HepG2 (cell line): ENCODE data around the gene KL. TPM values are rescaled to one million over a fixed set of nuclear protein-coding genes. Genes with fewer than 3 reads are reported as not detected.

Experiments
- ATAC-seq: fragments of 200-7000 bp; cut with Tn5 transposase; 3 replicates; pipeline ENCODE4 v1.9.1; 2020; ENCODE audit warnings: mild to moderate bottlenecking, moderate library complexity
- BruUV-seq: library from RNA; stranded (reverse); fragments of 400-500 nt; replicated peaks from 2 replicates; lab custom pipeline; 2021; lab: Mats Ljungman, UMichigan
- CTCF ChIA-PET: fragments of 300-600 bp; formaldehyde crosslinking; extraction: SDS; loops from one replicate; lab custom pipeline; 2021; ENCODE audit warnings: low total read pairs, inconsistent platforms, low intra/inter-chr PET ratio; lab: Yijun Ruan, JAX
- POLR2A ChIA-PET: fragments of 350-600 bp; sonication (Branson Sonifier 250); formaldehyde crosslinking; loops from one replicate; lab custom pipeline; 2020; ENCODE audit warnings: antibody characterized with exemption, inconsistent platforms; lab: Yijun Ruan, JAX
- DNase-seq: peaks from one replicate; pipeline ENCODE4 v3.0.0-alpha.2; 2015; ENCODE audit warnings: low spot score
- FAIRE-seq: peaks from 3 replicates; lab custom pipeline; 2011; peaks lifted over from hg19 to GRCh38; lab: Jason Lieb, UNC
- H2AFZ ChIP-seq: one replicate; pipeline ENCODE4 v1.6.1; 2011; ENCODE audit warnings: low read length, inconsistent platforms
- H3K27ac ChIP-seq: fragments of 300-600 bp; 3 replicates; pipeline ENCODE4 v1.8.0; 2011; ENCODE audit warnings: mixed run types, mild to moderate bottlenecking, mixed read lengths, low read length, inconsistent platforms; ENCODE audit not compliant: insufficient read depth; ENCODE audit errors: extremely low read length
- H3K27me3 ChIP-seq, 2 experiments: fragments of 200-600 bp in 1 of 2; 2 replicates in 1 of 2; 3 replicates in 1 of 2; pipeline versions ENCODE4 v1.6.0 to v1.8.0; 2011; ENCODE audit warnings: low read length in 2 of 2, mild to moderate bottlenecking in 2 of 2, moderate library complexity in 2 of 2, inconsistent platforms in 1 of 2; ENCODE audit not compliant: insufficient read depth in 2 of 2, control insufficient read depth in 1 of 2
- H3K36me3 ChIP-seq, 2 experiments: fragments of 200-600 bp in 1 of 2; replicated peaks in 1 of 2; 2 replicates in 1 of 2; 3 replicates in 1 of 2; pipeline versions ENCODE4 v1.5.1 to v1.8.0; 2011; ENCODE audit warnings: low read length in 2 of 2, inconsistent platforms in 1 of 2; ENCODE audit not compliant: insufficient read depth in 2 of 2, control insufficient read depth in 1 of 2
- H3K4me1 ChIP-seq: 2 replicates; pipeline ENCODE4 v1.5.1; 2012; ENCODE audit warnings: low read length, inconsistent platforms; ENCODE audit not compliant: insufficient read depth
- H3K4me2 ChIP-seq: 2 replicates; pipeline ENCODE4 v1.6.0; 2011; ENCODE audit warnings: low read depth, low read length, inconsistent platforms
- H3K4me3 ChIP-seq, 3 experiments: fragments of 200-600 bp in 1 of 3; sonication (generic), shearing (Covaris generic) in 1 of 3; replicated peaks in 1 of 3; 2 replicates each; pipeline ENCODE4 v1.5.1; 2011 to 2016; ENCODE audit warnings: low read length in 3 of 3, inconsistent platforms in 2 of 3, low read depth in 2 of 3, mild to moderate bottlenecking in 2 of 3, control low read depth in 1 of 3, mixed read lengths in 1 of 3; ENCODE audit not compliant: insufficient read depth in 1 of 3
- H3K79me2 ChIP-seq: one replicate; pipeline ENCODE4 v1.6.1; 2011; ENCODE audit warnings: low read length, inconsistent platforms; ENCODE audit not compliant: insufficient read depth
- H3K9ac ChIP-seq: 2 replicates; pipeline ENCODE4 v1.6.0; 2011; ENCODE audit warnings: mild to moderate bottlenecking, low read depth, low read length, inconsistent platforms; ENCODE audit not compliant: insufficient read depth
- H3K9me3 ChIP-seq: 2 replicates; pipeline ENCODE4 v1.5.1; 2012; ENCODE audit warnings: mild to moderate bottlenecking, low read length
- H4K20me1 ChIP-seq: 2 replicates; pipeline ENCODE4 v1.6.0; 2011; ENCODE audit warnings: inconsistent platforms, mild to moderate bottlenecking, low read length, moderate library complexity; ENCODE audit not compliant: insufficient read depth
- BRD4 ChIP-seq: sonication (generic); formaldehyde crosslinking; IDR thresholded peaks from 2 replicates; pipeline ENCODE4 v1.4.0; 2020; ENCODE audit warnings: missing genetic modification reagents
- CSRNP1 ChIP-seq: sonication (generic); formaldehyde crosslinking; IDR thresholded peaks from 2 replicates; pipeline ENCODE4 v1.8.1; 2023; ENCODE audit warnings: mild to moderate bottlenecking, missing genetic modification reagents
- EZH2 ChIP-seq: conservative IDR thresholded peaks from 2 replicates; pipeline ENCODE4 v1.6.1; 2012; ENCODE audit warnings: mild to moderate bottlenecking, low read depth, low read length, moderate library complexity
- KDM4B ChIP-seq: sonication (generic); formaldehyde crosslinking; IDR thresholded peaks from 2 replicates; pipeline ENCODE4 v1.4.0; 2020; ENCODE audit warnings: missing genetic modification reagents
- KLF13 ChIP-seq: sonication (generic); formaldehyde crosslinking; IDR thresholded peaks from 2 replicates; pipeline ENCODE4 v1.4.0; 2020; ENCODE audit warnings: mild to moderate bottlenecking, missing genetic modification reagents
- MLLT10 ChIP-seq: sonication (generic); formaldehyde crosslinking; IDR thresholded peaks from 2 replicates; pipeline ENCODE4 v1.4.0; 2020; ENCODE audit warnings: missing genetic modification reagents
- MTA3 ChIP-seq: sonication (generic); formaldehyde crosslinking; IDR thresholded peaks from 2 replicates; pipeline ENCODE4 v1.4.0; 2020; ENCODE audit warnings: missing genetic modification reagents
- NFATC3 ChIP-seq: sonication (generic); formaldehyde crosslinking; IDR thresholded peaks from 2 replicates; pipeline ENCODE4 v1.5.1; 2020; ENCODE audit warnings: mild to moderate bottlenecking, missing genetic modification reagents
- NR3C1 ChIP-seq: sonication (generic); formaldehyde crosslinking; IDR thresholded peaks from 2 replicates; pipeline ENCODE4 v1.4.0; 2020; ENCODE audit warnings: missing genetic modification reagents
- POLR2G ChIP-seq: fragments of 200-400 bp; formaldehyde crosslinking; IDR thresholded peaks from 2 replicates; pipeline ENCODE4 v1.6.1; 2018; ENCODE audit warnings: mild to moderate bottlenecking, low read depth, low read length, moderate library complexity
- RNF2 ChIP-seq: fragments of 450-650 bp; conservative IDR thresholded peaks from 2 replicates; pipeline ENCODE4 v1.6.1; 2016; ENCODE audit warnings: low read depth
- ZMYM4 ChIP-seq: sonication (generic); formaldehyde crosslinking; IDR thresholded peaks from 2 replicates; pipeline ENCODE4 v1.8.1; 2023; ENCODE audit warnings: mild to moderate bottlenecking, missing genetic modification reagents
- ZNF264 ChIP-seq: sonication (generic); formaldehyde crosslinking; IDR thresholded peaks from 2 replicates; pipeline ENCODE4 v1.4.0; 2020; ENCODE audit warnings: missing genetic modification reagents
- ZNF280D ChIP-seq: sonication (generic); formaldehyde crosslinking; IDR thresholded peaks from 2 replicates; pipeline ENCODE4 v1.5.1; 2020; ENCODE audit warnings: mild to moderate bottlenecking, missing genetic modification reagents
- ZNF281 ChIP-seq: sonication (generic); formaldehyde crosslinking; IDR thresholded peaks from 2 replicates; pipeline ENCODE4 v1.4.0; 2020; ENCODE audit warnings: missing genetic modification reagents, borderline replicate concordance
- ZNF510 ChIP-seq: sonication (generic); formaldehyde crosslinking; IDR thresholded peaks from 2 replicates; pipeline ENCODE4 v1.4.0; 2020; ENCODE audit warnings: low read depth, mild to moderate bottlenecking, missing genetic modification reagents
- ZNF607 ChIP-seq: sonication (generic); formaldehyde crosslinking; IDR thresholded peaks from 2 replicates; pipeline ENCODE4 v1.5.1; 2020; ENCODE audit warnings: missing genetic modification reagents, mild to moderate bottlenecking, borderline replicate concordance
- WGBS: methylation state at CpG from one replicate; pipeline ENCODE4 v1.1.6; 2017; ENCODE audit warnings: low lambda C conversion rate; 5-methylcytosine and 5-hydroxymethylcytosine counted together
- in situ Hi-C: cut with HindIII; loops from 2 replicates; pipeline ENCODE4 v1.10.0; 2017; ENCODE audit warnings: low pct_unique_long_range_greater_than_20kb; ENCODE audit not compliant: extremely low pct_ligation_motif_present
- intact Hi-C: fragments of 100-400 bp; cut with micrococcal nuclease; formaldehyde crosslinking; loops from one replicate; pipeline ENCODE4 v1.10.0; 2022; ENCODE audit not compliant: unreplicated experiment
- polyA plus RNA-seq, 8 experiments: library from polyadenylated mRNA; depleted of rRNA in 3 of 8; stranded (reverse) in 7 of 8; unstranded in 1 of 8; fragments of >200 nt; fragmentation: Illumina TruSeq in 4 of 8; extraction: Trizol in 4 of 8; gene quantifications; 2 replicates each; pipeline versions ENCODE4 v1.2.1 to v1.2.3, GENCODE V29; 2011 to 2016; ENCODE audit warnings: low read depth in 4 of 8, missing spikeins in 1 of 8, mixed read lengths in 1 of 8; ENCODE audit not compliant: insufficient read depth in 1 of 8
- total RNA-seq, 5 experiments: library from RNA; depleted of rRNA; stranded (reverse); fragments of >200 nt; fragmentation: Illumina TruSeq; extraction: Trizol; gene quantifications; 2 replicates each; pipeline ENCODE4 v1.2.3, GENCODE V29; 2016; ENCODE audit warnings: low read depth in 1 of 5

KL gene
- total and polyA plus RNA-seq, 2 of the 13 experiments (the other 11 are each of a cell fraction or from before 2014, with no cell fraction given): not detected

GRCh38 chr13:33040090-33040489 lies 23.9 kb downstream of the KL start (continued):
- no peak for TF ChIP-seq ZNF281 (CRISPR knock-in tag)
- TF ChIP-seq RNF2: no peak
- no peak for TF ChIP-seq ZMYM4 (CRISPR knock-in tag)

- no TSS peak for BruUV-seq
- Histone ChIP-seq H3K27ac (no peak overlapping the region), H3K4me3 (no peak overlapping the region), H3K9me3 (no peaks in the 10 kb centered on the region), H3K79me2 (no peaks in the 10 kb centered on the region), H3K4me1 (no peaks in the 10 kb centered on the region), H3K36me3 (no peaks in the 10 kb centered on the region), H4K20me1 (no peaks in the 10 kb centered on the region; the same call in 1 of the 2 replicates), H3K27me3 (0 out of 5 replicates have a peak, but pooled peaks cover 0 to 3% of the 10 kb centered on the region in 2 experiments), H2AFZ (no peak overlapping the region), H3K4me2 (no peak overlapping the region), H3K9ac (no peak overlapping the region)
- POLR2A ChIA-PET: no interaction called here
- WGBS: 23% methylated on average over 4 of the region's 4 CpGs
- FAIRE-seq: no peak
- DNase-seq: no peak
- no peak for ATAC-seq
- in situ Hi-C loops (no loop called here), intact Hi-C loops (no loop called here)
- CTCF ChIA-PET: no interaction called here
- TF ChIP-seq KDM4B (CRISPR knock-in tag): no peak
- TF ChIP-seq POLR2G: no peak
- TF ChIP-seq KLF13 (CRISPR knock-in tag): no peak
- no peak for TF ChIP-seq ZNF280D (CRISPR knock-in tag)
- TF ChIP-seq MTA3 (CRISPR knock-in tag): no peak
- TF ChIP-seq MLLT10 (CRISPR knock-in tag): no peak
- no peak for TF ChIP-seq NR3C1
- TF ChIP-seq CSRNP1: no peak
- no peak for TF ChIP-seq BRD4 (CRISPR knock-in tag)
- TF ChIP-seq ZNF510 (CRISPR knock-in tag): no peak
- no peak for TF ChIP-seq EZH2
- no peak for TF ChIP-seq ZNF264 (CRISPR knock-in tag)
- no peak for TF ChIP-seq ZNF607 (CRISPR knock-in tag)
- no peak for TF ChIP-seq NFATC3 (CRISPR knock-in tag)
Observed at GRCh38 chr13:33045851-33046592, 29.8 kb downstream of the KL start.
